ENCODE measurements around the gene SEC61A2. TPM values are rescaled to one million over a fixed set of nuclear protein-coding genes. Genes with fewer than 3 reads are reported as not detected.
"Not testable (repeated sequence)": the region's sequence is repeated elsewhere in the genome, so short reads cannot be mapped to it uniquely, and the experiment has no call there.

SEC61A2 gene
- total and polyA plus RNA-seq, 2 donors from 2014 or later = 3.6 to 8.9 TPM

DNA sequence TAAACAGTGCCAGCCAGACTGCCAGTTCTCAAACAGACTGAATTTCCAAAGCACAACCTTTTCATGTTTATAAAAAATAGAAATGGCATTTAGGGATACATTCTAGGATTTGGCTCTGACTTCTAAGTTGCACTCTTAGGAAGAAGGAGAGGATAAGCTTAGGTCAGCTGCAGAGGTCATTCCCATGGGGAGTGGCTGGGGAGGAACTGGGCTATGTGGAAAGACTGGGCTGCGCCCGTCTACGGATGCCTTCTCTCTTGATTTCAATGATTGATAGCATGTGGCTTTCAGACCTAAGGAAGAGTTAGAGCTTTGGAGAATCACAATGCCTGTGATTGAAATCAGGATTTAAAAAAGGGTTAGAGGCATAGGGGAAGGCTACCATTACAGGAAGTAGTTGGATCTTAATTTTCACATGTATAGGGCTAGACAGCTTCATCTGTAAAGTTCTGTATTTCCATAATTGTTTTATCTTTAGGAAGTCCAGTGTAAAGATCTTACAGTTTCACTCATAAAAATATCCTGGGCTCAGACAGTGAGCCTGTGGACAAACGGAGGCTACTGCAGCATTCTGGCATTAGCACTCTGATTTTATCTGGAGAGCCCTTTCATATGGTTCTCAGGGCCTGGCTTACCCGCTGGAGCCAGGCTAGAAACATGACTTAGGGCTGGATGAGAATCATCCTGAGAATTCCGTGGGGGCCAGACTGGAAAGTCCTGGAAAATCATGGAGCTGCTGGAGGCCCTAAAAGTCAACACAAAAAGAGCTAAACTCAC, 36.7 kb downstream of the SEC61A2 start:
- TF ChIP-seq CTCF (IDR thresholded peaks at IDR 0.05; ENCODE audit: borderline replicate concordance, extremely low read depth, insufficient read depth) = no peak
- Histone ChIP-seq H3K4me3 (ENCODE audit: low read length in 3 of 3) (no peak overlapping the region), H3K4me1 (ENCODE audit: control insufficient read depth in 2 of 3, insufficient read depth in 2 of 3, low read depth in 1 of 3, low read length in 3 of 3) (no peaks in the 10 kb centered on the region), H3K36me3 (ENCODE audit: control insufficient read depth in 2 of 3, insufficient read depth in 3 of 3, low read length in 3 of 3) (peaks cover 5 to 25% (median 22%) of the 10 kb centered on the region in 3 donors), H3K9ac (ENCODE audit: low read length in 3 of 3) (no peak overlapping the region), H3K27me3 (ENCODE audit: control insufficient read depth, insufficient read depth, low read length) (no peaks in the 10 kb centered on the region), H3K9me3 (ENCODE audit: control insufficient read depth in 2 of 3, insufficient read depth in 1 of 3, low read length in 3 of 3) (no peaks in the 10 kb centered on the region), H3K27ac (ENCODE audit: low read depth in 2 of 2, low read length in 2 of 2) (no peak overlapping the region)
- FAIRE-seq = no peak
- intact Hi-C loops (cut with DNase I) = no loop called here
- DNase-seq = no peak

DNA sequence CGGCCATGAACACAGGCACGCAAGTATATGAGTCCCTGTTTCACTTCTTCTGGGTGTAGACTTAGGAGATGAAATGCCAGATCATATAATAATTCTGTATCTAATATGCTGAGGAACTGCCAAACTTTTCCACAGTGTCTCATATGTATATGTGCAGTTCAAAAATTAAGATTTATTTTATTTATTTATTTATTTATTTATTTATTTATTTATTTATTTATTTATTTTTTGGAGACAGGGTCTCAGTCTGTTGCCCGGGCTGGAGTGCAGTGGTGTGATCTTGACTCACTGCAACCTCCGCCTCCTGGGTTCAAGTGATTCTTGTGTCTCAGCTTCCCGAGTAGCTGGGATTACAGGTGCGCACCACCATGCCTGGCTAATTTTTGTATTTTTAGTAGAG, 42.0 kb downstream of the SEC61A2 start:
- H3K27ac ChIP-seq (ENCODE audit: low read depth in 2 of 2, low read length in 2 of 2); H3K4me1 ChIP-seq (ENCODE audit: control insufficient read depth in 2 of 3, insufficient read depth in 2 of 3, low read depth in 1 of 3, low read length in 3 of 3); FAIRE-seq; H3K9me3 ChIP-seq (ENCODE audit: control insufficient read depth in 2 of 3, insufficient read depth in 1 of 3, low read length in 3 of 3); intact Hi-C loops (cut with DNase I); DNase-seq; H3K27me3 ChIP-seq (ENCODE audit: control insufficient read depth, insufficient read depth, low read length); H3K4me3 ChIP-seq (ENCODE audit: low read length in 3 of 3): not testable (repeated sequence)
- H3K36me3 ChIP-seq (ENCODE audit: control insufficient read depth in 2 of 3, insufficient read depth in 3 of 3, low read length in 3 of 3) = peaks cover 6 to 37% (median 32%) of the 10 kb centered on the region in 3 donors
- peak overlapping the region in 1 of 3 donors; percentile 19 for H3K9ac ChIP-seq (ENCODE audit: low read length in 3 of 3)

DNA sequence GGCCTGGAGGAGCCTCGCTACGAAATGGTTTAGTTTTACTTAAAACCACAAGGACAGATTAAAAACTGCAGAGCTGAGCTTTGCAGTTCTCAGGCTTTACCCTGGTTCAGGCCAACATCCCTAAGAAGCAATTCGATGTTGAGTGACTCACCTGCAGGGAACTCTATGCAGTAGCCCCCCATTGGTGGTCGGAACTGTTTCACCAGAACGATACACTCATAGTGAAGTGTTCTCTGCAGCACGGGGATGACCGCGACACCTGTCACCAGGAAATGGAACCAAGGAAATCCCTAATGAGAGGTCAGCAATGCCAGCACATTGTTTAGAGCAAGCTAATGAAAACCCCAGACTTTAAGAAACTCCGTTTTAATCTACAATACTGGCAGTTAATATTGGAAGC, 48.2 kb downstream of the SEC61A2 start:
- DNase-seq (no peak), FAIRE-seq (no peak)
- no peak for TF ChIP-seq CTCF (IDR thresholded peaks at IDR 0.05; ENCODE audit: borderline replicate concordance, extremely low read depth, insufficient read depth)
- H3K27me3 ChIP-seq (ENCODE audit: control insufficient read depth, insufficient read depth, low read length) = no peaks in the 10 kb centered on the region
- H3K9ac ChIP-seq (ENCODE audit: low read length in 3 of 3) = no peak overlapping the region
- H3K4me3 ChIP-seq (ENCODE audit: low read length in 3 of 3) = no peak overlapping the region
- no peaks in the 10 kb centered on the region for H3K4me1 ChIP-seq (ENCODE audit: control insufficient read depth in 2 of 3, insufficient read depth in 2 of 3, low read depth in 1 of 3, low read length in 3 of 3)
- intact Hi-C loops (cut with DNase I) = no loop called here
- H3K9me3 ChIP-seq (ENCODE audit: control insufficient read depth in 2 of 3, insufficient read depth in 1 of 3, low read length in 3 of 3) = no peaks in the 10 kb centered on the region
- H3K27ac ChIP-seq (ENCODE audit: low read depth in 2 of 2, low read length in 2 of 2) = no peak overlapping the region
- H3K36me3 ChIP-seq (ENCODE audit: control insufficient read depth in 2 of 3, insufficient read depth in 3 of 3, low read length in 3 of 3) = peaks cover 2 to 25% (median 20%) of the 10 kb centered on the region in 3 donors

- no peak for TF ChIP-seq CTCF (IDR thresholded peaks at IDR 0.05; ENCODE audit: borderline replicate concordance, extremely low read depth, insufficient read depth)
- Histone ChIP-seq H3K27me3 (ENCODE audit: control insufficient read depth, insufficient read depth, low read length) (no peaks in the 10 kb centered on the region), H3K36me3 (ENCODE audit: control insufficient read depth in 2 of 3, insufficient read depth in 3 of 3, low read length in 3 of 3) (peaks cover 2 to 18% (median 9%) of the 10 kb centered on the region in 3 donors), H3K9me3 (ENCODE audit: control insufficient read depth in 2 of 3, insufficient read depth in 1 of 3, low read length in 3 of 3) (no peaks in the 10 kb centered on the region), H3K4me1 (ENCODE audit: control insufficient read depth in 2 of 3, insufficient read depth in 2 of 3, low read depth in 1 of 3, low read length in 3 of 3) (no peaks in the 10 kb centered on the region), H3K4me3 (ENCODE audit: low read length in 3 of 3) (no peak overlapping the region), H3K9ac (ENCODE audit: low read length in 3 of 3) (no peak overlapping the region), H3K27ac (ENCODE audit: low read depth in 2 of 2, low read length in 2 of 2) (no peak overlapping the region)
- intact Hi-C loops (cut with DNase I) = no loop called here
- DNase-seq = no peak
- no peak for FAIRE-seq
Observed at GRCh38 chr10:12179606-12180170, 50.2 kb downstream of the SEC61A2 start.
